HAP-1 (cell line): ENCODE data around the gene ZBED2.

Experiments
- DNase-seq, 2 experiments: peaks; one replicate each; pipeline ENCODE4 v3.0.0-alpha.2; 2016 to 2020; ENCODE audit warnings: low spot score in 2 of 2
- H3K27me3 ChIP-seq: fragments of 250-450 bp; sonication (Bioruptor Pico); 2 replicates; pipeline ENCODE4 v1.5.1; 2020; ENCODE audit warnings: low read depth, mild to moderate bottlenecking, moderate library complexity
- H3K36me3 ChIP-seq: fragments of 250-450 bp; sonication (Bioruptor Pico); replicated peaks from 2 replicates; pipeline ENCODE4 v1.5.1; 2020; ENCODE audit warnings: mild to moderate bottlenecking
- H3K4me1 ChIP-seq: fragments of 250-450 bp; sonication (Bioruptor Pico); 2 replicates; pipeline ENCODE4 v1.5.1; 2020; ENCODE audit warnings: mild to moderate bottlenecking
- H3K4me3 ChIP-seq: fragments of 250-450 bp; sonication (Bioruptor Pico); 2 replicates; pipeline ENCODE4 v1.5.1; 2020; ENCODE audit warnings: mild to moderate bottlenecking, moderate library complexity
- H3K9me3 ChIP-seq: fragments of 250-450 bp; sonication (Bioruptor Pico); 2 replicates; pipeline ENCODE4 v1.5.1; 2020; ENCODE audit warnings: mild to moderate bottlenecking, moderate library complexity
- in situ Hi-C: fragments of 300-500 bp; cut with MboI; formaldehyde crosslinking; loops from 3 replicates; pipeline ENCODE4 v1.14.3; 2020; ENCODE audit warnings: low sequenced_read_pairs, inconsistent platforms, mixed read lengths

ZBED2 gene

GRCh38 chr3:111594205-111594604 lies 941 bp downstream of the ZBED2 start:
- H3K27me3 ChIP-seq, result no peaks in the 10 kb centered on the region
- H3K4me1 ChIP-seq, result no peaks in the 10 kb centered on the region
- H3K4me3 ChIP-seq, result no peak overlapping the region
- in situ Hi-C loops, result no loop called here
- H3K9me3 ChIP-seq, result no peaks in the 10 kb centered on the region
- H3K36me3 ChIP-seq, result no peaks in the 10 kb centered on the region
- DNase-seq, result no peak

- in situ Hi-C loops, result no loop called here
- no peaks in the 10 kb centered on the region for H3K36me3 ChIP-seq
- no peak overlapping the region for H3K4me3 ChIP-seq
- H3K9me3 ChIP-seq, result no peaks in the 10 kb centered on the region
- H3K4me1 ChIP-seq, result no peaks in the 10 kb centered on the region
- DNase-seq, result no peak
- H3K27me3 ChIP-seq, result no peaks in the 10 kb centered on the region
Measured at GRCh38 chr3:111593666-111594065, 1.5 kb downstream of the ZBED2 start.

GRCh38 chr3:111592936-111593335 lies 2.2 kb downstream of the ZBED2 start:
- no peaks in the 10 kb centered on the region for H3K27me3 ChIP-seq
- in situ Hi-C loops, result no loop called here
- H3K4me1 ChIP-seq, result no peaks in the 10 kb centered on the region
- H3K9me3 ChIP-seq, result no peaks in the 10 kb centered on the region
- H3K36me3 ChIP-seq, result no peaks in the 10 kb centered on the region
- DNase-seq, result no peak
- H3K4me3 ChIP-seq, result no peak overlapping the region

- no peaks in the 10 kb centered on the region for H3K9me3 ChIP-seq
- H3K27me3 ChIP-seq, result no peaks in the 10 kb centered on the region
- no peak for DNase-seq
- no peak overlapping the region for H3K4me3 ChIP-seq
- in situ Hi-C loops, result no loop called here
- H3K4me1 ChIP-seq, result no peaks in the 10 kb centered on the region
- H3K36me3 ChIP-seq, result no peaks in the 10 kb centered on the region
Measured at GRCh38 chr3:111592143-111592542, 3.0 kb downstream of the ZBED2 start.

- in situ Hi-C loops, result no loop called here
- Histone ChIP-seq H3K27me3 (no peaks in the 10 kb centered on the region), H3K4me1 (no peaks in the 10 kb centered on the region), H3K36me3 (no peaks in the 10 kb centered on the region), H3K9me3 (no peaks in the 10 kb centered on the region), H3K4me3 (no peak overlapping the region)
- DNase-seq, result no peak
Measured at GRCh38 chr3:111591555-111591954, 3.6 kb downstream of the ZBED2 start.

GRCh38 chr3:111590143-111590491 lies 5.0 kb downstream of the ZBED2 start:
- no peaks in the 10 kb centered on the region for H3K4me1 ChIP-seq
- no peaks in the 10 kb centered on the region for H3K27me3 ChIP-seq
- no peaks in the 10 kb centered on the region for H3K36me3 ChIP-seq
- no peaks in the 10 kb centered on the region for H3K9me3 ChIP-seq
- in situ Hi-C loops, result no loop called here
- DNase-seq, result no peak
- H3K4me3 ChIP-seq, result no peak overlapping the region

GRCh38 chr3:111589303-111590142 lies 5.6 kb downstream of the ZBED2 start:
- H3K27me3 ChIP-seq, result no peaks in the 10 kb centered on the region
- H3K4me3 ChIP-seq, result no peak overlapping the region
- H3K9me3 ChIP-seq, result no peaks in the 10 kb centered on the region
- no peaks in the 10 kb centered on the region for H3K4me1 ChIP-seq
- H3K36me3 ChIP-seq, result no peaks in the 10 kb centered on the region
- DNase-seq, result no peak
- in situ Hi-C loops, result no loop called here

GRCh38 chr3:111588527-111588926 lies 6.6 kb downstream of the ZBED2 start:
- no peaks in the 10 kb centered on the region for H3K9me3 ChIP-seq
- no peak overlapping the region for H3K4me3 ChIP-seq
- no peaks in the 10 kb centered on the region for H3K36me3 ChIP-seq
- in situ Hi-C loops, result no loop called here
- H3K27me3 ChIP-seq, result no peaks in the 10 kb centered on the region
- H3K4me1 ChIP-seq, result no peaks in the 10 kb centered on the region
- no peak for DNase-seq

GRCh38 chr3:111585217-111585616 lies 9.9 kb downstream of the ZBED2 start:
- in situ Hi-C loops, result no loop called here
- Histone ChIP-seq H3K4me3 (no peak overlapping the region), H3K4me1 (no peaks in the 10 kb centered on the region), H3K9me3 (no peaks in the 10 kb centered on the region), H3K27me3 (no peaks in the 10 kb centered on the region), H3K36me3 (no peaks in the 10 kb centered on the region)
- no peak for DNase-seq

GRCh38 chr3:111584744-111585143 lies 10.4 kb downstream of the ZBED2 start:
- Histone ChIP-seq H3K36me3 (no peaks in the 10 kb centered on the region), H3K27me3 (no peaks in the 10 kb centered on the region), H3K4me3 (no peak overlapping the region), H3K4me1 (no peaks in the 10 kb centered on the region), H3K9me3 (no peaks in the 10 kb centered on the region)
- in situ Hi-C loops, result no loop called here
- DNase-seq, result no peak

- Histone ChIP-seq H3K9me3 (no peaks in the 10 kb centered on the region), H3K4me3 (no peak overlapping the region), H3K27me3 (no peaks in the 10 kb centered on the region), H3K4me1 (no peaks in the 10 kb centered on the region), H3K36me3 (no peaks in the 10 kb centered on the region)
- in situ Hi-C loops, result no loop called here
- DNase-seq, result no peak
Measured at GRCh38 chr3:111582120-111582474, 13.0 kb downstream of the ZBED2 start.

- Histone ChIP-seq H3K4me1 (no peaks in the 10 kb centered on the region), H3K36me3 (no peaks in the 10 kb centered on the region), H3K4me3 (no peak overlapping the region), H3K27me3 (no peaks in the 10 kb centered on the region), H3K9me3 (no peaks in the 10 kb centered on the region)
- in situ Hi-C loops, result no loop called here
- no peak for DNase-seq
Measured at GRCh38 chr3:111581403-111582119, 13.6 kb downstream of the ZBED2 start.

- in situ Hi-C loops, result no loop called here
- no peaks in the 10 kb centered on the region for H3K9me3 ChIP-seq
- no peaks in the 10 kb centered on the region for H3K4me1 ChIP-seq
- no peaks in the 10 kb centered on the region for H3K27me3 ChIP-seq
- DNase-seq, result no peak
- H3K4me3 ChIP-seq, result no peak overlapping the region
- no peaks in the 10 kb centered on the region for H3K36me3 ChIP-seq
Measured at GRCh38 chr3:111579495-111579894, 15.7 kb downstream of the ZBED2 start.

GRCh38 chr3:111578867-111579266 lies 16.3 kb downstream of the ZBED2 start:
- no peaks in the 10 kb centered on the region for H3K9me3 ChIP-seq
- DNase-seq, result no peak
- H3K4me3 ChIP-seq, result no peak overlapping the region
- H3K4me1 ChIP-seq, result no peaks in the 10 kb centered on the region
- in situ Hi-C loops, result no loop called here
- H3K27me3 ChIP-seq, result no peaks in the 10 kb centered on the region
- H3K36me3 ChIP-seq, result no peaks in the 10 kb centered on the region
